GM18526 (cell line): ENCODE data around the gene PACS1.
A peak's percentile ranks its signal among the peaks of the same experiment; 100 is the strongest.

Source experiments
- POLR2A ChIP-seq: IDR thresholded peaks from 3 replicates; pipeline ENCODE4 v1.6.1; 2011; ENCODE audit not compliant: insufficient read length; ENCODE audit errors: extremely low read depth

Gene PACS1

DNA sequence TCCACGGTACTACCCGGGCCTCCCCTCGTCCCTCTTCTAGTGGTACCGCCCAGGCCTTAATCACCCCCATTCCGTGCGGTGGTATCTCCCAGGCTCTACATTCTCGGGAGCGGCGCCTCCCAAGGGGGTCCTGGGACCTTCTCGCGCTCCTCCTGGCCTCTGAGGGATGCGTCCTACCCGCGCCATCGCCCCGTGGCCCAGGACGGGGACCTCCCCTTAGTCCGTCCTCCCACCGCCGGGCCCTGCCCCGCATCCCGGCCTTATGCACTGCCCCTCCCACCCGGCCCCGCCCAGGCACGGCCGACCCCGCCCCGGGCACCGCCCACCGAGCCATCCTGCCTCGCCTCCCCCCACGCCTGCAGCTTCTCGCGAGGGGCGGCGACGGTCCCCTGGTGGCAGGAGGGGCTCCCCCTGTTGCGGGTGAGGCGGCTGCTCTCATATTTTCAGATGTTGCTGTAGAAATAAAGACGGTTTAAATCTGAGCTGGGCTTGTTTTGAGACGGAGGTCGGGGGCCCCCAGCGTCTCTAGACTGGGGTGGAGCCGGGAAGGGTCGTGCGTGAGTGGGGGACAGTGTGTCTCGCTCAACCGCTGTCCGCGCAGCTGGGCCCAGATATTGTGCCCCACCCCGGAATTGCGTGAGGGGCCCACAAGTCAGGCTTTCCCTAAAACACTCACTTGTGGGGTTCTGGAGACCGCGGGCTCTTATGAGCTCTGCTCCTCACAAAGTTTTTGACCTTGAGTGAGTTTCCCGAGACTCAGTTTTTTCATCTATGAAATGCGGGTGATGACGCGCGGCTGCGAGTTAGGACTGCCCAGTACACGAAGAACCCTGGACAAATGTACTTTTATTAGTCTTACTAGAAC lies 197.5 kb downstream of the PACS1 start:
- TF ChIP-seq POLR2A, result peak; percentile 50

DNA sequence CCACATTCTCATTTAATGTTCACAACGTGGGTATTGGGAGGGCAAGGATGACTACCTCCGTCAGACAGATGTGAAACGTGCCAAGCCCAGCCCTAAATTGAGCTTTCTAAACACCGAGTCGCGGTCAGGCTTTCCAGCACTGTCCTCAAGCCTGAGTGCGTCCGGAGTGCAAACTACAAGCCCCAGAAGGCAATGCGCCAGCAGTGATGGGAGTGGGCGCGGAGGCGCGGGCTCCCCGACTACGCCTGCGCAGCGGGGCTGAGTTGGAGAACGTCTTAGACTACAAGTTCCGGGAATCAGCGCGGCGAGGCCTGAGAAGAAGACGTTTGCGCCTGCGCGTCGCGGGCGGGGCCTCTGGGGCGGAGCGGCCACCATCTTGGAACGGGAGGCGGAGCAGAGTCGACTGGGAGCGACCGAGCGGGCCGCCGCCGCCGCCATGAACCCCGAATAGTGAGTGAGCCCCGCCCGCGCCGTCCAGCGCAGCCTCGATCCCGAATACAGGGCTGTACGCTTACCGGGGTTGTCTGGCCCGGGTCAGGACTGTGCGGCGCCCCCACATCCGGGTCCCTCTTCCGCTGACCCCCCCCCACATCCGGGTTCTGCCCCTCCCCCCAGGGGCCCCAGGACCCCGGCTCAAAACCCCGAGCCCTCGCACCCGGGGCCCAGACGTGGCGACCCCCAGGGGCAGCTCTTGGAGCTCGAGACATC lies 198.3 kb downstream of the PACS1 start, which contains the start of gene RAB1B:
RAB1B (plus strand) TSS at position 396 of the 708 bp plus-strand sequence; CDS start at position 437, 41 bp downstream.
- TF ChIP-seq POLR2A, result peak; percentile 68

DNA sequence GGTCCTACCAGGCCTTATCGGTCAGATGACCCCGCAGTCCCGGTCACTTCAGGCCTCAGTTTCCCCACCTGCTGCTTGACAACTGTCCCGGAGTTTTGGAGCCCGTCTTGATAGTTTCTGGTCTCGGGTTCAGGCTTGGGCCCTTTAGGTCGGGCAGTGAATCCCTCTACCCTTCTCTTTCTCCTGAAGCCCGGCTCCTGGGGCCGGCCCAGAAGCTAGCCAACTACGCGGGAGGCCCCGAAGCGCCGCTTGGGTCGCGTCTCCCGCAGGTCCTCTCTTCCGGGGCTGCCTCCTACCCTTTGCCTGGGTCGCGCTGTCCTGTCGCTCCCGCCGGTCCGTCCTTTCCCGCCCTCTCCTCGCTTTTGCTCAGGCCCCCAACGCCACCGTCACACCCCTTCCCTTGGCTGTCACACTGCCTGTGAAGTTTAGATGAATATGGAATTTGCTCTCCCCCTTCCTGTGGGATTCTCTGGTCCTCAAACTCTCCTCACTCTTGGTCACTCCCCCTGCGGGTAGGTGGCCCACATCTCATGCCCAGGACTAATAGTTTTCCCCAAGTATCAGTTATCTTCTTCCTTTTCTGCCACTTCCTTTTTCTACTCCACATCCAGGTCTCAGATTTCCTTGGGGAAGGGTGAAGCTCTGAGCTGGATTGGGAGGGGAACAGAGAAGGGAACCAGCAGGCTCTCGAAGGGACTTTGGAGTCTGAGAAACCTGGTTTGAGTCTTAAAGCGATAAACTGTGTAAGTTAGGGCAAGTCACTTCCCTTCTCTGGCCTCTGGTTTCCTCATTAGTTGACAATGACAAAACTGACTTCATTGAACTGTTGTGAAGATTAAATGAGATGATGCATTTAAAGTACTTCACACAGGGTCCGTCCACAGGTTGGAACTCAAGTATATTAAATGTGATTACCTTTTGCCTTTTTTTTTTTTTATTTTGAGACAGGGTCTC lies 199.2 kb downstream of the PACS1 start:
- TF ChIP-seq POLR2A, result no peak

DNA sequence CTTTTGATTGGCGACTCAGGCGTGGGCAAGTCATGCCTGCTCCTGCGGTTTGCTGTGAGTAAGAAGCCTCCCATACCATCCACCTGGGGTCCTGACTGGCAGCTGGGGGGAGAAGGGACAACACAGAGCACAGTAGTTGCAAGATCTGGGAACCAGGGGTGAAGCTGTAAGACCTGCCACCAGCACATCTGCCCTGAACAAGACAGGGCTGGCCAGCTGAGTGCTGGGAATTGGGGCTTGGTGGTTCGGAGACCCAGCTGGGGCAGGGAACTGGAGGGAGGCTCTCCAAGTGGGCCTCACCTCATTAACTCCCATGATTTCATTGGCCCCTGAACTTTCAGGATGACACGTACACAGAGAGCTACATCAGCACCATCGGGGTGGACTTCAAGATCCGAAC lies 201.7 kb downstream of the PACS1 start:
- TF ChIP-seq POLR2A, result no peak

DNA sequence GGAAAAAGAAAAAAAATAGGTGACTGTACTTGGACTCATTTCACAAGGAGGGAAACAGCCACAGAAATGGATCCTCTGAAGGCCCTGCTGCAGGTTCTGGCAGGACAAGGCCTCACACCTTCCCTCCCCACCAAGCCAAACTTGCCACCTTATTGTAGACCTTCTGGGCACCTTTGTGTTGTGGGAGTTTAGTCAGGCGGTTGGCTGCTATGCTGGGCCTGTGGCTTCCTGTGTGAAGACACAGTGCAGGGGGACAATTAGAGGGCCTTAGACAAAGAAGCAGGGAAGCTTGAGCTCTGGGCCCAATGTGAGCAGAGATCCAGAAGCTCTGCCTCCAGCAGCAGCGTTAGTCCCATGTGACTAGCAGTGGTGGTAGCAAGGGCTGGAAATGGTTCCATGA lies 202.5 kb downstream of the PACS1 start:
- no peak for TF ChIP-seq POLR2A

DNA sequence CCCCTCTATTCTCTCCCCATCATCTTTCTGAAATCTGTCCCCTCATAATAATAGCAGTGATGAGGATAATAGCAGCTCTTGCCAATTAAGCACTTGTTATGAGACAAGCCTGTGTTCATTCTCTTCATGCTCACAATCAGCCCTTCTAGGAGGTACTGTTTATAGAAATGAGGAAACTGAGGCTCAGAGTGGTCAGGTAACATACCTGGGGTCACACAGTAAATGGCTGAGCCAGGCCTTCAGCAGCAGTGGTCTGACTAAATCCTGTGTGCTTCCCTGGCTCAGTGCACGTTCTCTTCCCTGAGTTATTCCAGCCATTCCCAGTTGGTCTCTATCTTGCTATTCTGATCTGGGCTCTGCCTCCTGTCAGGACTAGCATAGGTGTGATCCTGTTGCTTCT lies 204.1 kb downstream of the PACS1 start:
- TF ChIP-seq POLR2A, result no peak

DNA sequence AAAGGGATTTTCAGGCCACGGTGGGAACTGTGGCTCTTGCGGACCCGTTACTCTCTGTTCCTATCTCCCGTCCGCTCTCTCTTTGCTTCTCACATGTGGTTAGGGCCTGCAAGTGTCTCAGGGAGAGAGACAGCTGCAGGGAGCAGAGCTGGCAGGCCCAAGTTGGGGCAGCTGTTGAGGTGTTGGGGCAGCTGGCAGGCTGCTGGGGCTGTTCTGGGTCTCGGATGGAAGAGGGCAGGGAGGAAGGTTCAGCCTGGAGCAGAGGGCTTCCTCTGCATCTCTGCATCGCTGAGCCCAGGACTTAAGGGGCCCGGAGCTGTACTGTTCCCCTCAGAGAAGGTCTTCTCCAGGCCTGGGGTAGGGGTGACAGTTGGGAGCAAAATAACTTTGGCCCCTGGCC lies 205.3 kb downstream of the PACS1 start:
- TF ChIP-seq POLR2A, result no peak

DNA sequence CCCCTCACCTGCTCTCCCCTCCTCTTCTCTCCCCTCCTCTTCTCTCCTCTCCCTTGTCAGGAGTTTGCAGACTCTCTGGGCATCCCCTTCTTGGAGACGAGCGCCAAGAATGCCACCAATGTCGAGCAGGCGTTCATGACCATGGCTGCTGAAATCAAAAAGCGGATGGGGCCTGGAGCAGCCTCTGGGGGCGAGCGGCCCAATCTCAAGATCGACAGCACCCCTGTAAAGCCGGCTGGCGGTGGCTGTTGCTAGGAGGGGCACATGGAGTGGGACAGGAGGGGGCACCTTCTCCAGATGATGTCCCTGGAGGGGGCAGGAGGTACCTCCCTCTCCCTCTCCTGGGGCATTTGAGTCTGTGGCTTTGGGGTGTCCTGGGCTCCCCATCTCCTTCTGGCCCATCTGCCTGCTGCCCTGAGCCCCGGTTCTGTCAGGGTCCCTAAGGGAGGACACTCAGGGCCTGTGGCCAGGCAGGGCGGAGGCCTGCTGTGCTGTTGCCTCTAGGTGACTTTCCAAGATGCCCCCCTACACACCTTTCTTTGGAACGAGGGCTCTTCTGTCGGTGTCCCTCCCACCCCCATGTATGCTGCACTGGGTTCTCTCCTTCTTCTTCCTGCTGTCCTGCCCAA lies 206.0 kb downstream of the PACS1 start:
- TF ChIP-seq POLR2A, result no peak

DNA sequence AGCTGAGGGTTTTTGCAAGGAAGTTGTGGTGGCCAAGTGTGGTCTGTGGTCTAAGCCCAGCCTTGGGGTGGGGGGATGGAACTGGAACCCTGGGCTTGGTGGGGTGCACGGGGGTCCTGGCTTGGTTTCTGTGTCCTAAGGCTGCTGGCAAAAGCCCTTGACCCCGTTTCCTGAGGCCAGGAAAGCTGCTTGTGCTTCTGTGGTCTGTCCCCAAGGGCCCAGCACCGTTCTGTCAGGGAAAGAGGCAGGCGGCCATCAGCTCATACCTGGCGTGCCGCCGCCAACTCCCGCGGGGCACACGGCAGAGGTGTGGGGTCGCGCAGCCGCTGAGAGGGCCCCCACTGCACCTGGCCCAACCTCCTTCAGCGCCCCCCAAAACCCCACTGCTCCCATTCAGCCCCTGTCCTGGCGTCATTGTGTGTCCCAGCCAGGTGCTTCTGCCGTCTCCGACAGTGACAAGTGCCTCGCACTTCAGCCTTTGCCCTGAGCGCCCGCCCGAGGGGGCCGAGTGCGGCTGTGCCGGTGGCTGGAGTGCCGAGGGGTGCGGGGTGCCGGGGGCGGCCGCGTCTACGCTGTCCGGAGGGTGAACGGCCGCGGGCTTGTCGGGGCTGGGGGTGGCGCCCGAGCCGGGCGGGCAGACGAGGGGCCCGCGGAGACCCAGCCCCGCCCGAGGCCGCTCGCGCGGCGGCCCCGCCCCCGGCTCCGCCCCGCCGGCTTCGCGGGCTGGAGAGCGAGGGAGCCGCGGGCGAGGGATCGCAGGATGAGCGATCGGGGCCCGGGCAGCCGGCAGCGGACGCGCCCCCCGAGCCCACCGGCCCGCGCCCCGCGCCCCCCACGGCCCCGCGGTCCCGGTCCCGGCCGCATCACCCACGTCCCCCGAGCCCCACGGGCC lies 207.6 kb downstream of the PACS1 start, which contains the start of gene CNIH2:
CNIH2 (plus strand) TSS at position 705 of the 892 bp plus-strand sequence. CDS start 282 bp downstream, outside the sequence.
- no peak for TF ChIP-seq POLR2A

DNA sequence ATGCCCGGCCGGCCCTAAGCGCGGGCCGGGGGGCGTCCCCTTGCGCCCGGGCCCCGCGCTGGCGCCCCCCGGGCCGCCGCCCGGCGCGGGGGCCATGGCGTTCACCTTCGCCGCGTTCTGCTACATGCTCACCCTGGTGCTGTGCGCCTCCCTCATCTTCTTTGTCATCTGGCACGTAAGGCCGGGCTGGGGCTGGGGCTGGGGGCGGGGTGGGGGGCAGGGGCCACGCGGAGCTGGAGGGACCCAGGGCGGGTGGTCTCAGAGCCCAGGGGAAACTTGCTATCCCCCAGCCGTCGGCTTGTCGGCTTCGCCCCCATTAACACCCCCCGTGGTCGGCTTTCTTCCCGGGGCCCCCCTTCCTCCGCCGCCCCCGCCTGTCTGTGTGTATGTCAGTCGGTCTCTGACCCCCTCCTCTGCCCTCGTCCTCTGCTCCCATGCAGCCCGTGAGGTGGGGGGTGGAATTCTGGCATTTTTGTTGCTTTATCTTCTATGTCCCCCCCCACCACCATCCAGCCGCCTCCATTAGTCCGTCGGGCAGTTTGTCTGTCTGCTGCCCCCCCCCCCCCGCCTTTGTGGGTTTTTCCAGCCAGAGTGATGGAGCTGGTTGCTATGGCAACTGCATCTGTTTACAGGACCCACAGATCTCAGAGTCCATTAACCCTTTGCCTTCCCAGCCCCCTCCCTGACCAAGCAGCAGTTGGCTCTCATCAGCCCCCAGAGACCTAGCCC lies 208.5 kb downstream of the PACS1 start:
- no peak for TF ChIP-seq POLR2A

DNA sequence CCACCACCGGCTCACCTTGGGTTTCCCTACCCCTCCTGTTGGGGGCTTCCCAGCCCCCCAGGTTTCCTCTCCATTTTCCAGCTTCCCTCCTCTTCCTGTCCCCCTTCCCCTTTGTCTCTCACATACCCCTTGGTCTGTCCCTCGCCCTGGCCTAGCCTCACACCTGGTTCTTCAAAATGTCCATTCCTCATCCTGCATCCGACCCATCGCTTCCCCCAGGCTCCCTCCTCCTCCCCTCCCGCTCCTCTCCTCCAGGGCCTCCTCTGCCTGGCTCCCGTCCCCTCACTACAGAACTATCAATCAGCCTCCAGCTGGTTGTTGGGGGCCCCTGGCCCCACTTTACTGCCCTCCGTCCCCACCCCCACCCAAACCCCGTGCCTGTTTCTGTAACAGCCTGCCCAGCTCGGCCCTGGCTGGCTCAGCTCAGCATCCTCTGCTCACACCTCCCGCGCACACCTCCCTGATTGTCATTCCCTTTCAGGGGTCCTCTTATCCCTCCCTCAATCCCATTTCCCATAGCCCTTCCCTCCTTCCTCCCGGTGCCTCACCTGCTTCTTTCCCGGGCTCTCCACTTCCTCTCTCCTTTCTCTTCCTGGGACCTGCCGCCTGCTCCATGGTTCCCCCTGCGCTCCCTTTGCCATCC lies 209.1 kb downstream of the PACS1 start:
- no peak for TF ChIP-seq POLR2A

DNA sequence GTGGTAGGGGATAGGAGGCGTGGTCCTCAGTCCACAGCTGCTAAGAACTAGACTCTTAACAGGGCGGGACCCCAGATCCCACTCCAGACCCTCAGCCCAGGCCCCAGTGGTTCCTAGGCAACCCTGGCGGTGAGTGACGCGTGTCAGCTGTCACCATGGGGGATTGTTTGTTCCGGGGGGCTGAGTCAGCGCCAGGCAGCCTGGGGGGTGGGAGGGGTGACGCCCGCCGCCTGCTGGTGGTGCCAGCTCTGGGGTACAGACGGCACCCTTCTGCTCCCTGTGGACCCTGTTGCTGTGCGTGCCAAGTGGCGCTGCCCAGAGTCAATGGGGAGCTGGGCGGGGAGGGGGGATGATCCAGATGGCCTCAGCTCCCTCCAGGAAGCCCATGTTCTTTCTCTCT lies 210.4 kb downstream of the PACS1 start:
- no peak for TF ChIP-seq POLR2A
